HG02610 (cell line): ENCODE measurements around the gene LRRC47.

ENCODE experiments used
- ATAC-seq: cut with Tn5 transposase; IDR thresholded peaks from one replicate; pipeline ENCODE4 v1.9.1; 2021; ENCODE audit warnings: mild to moderate bottlenecking, moderate library complexity; ENCODE audit not compliant: unreplicated experiment

LRRC47 gene

GRCh38 chr1:3733883-3734589 lies 62.3 kb downstream of the LRRC47 start:
- no peak for ATAC-seq

GRCh38 chr1:3733094-3733882 lies 63.0 kb downstream of the LRRC47 start:
- ATAC-seq = no peak

- no peak for ATAC-seq
These were observed 63.7 kb downstream of the LRRC47 start for GRCh38 chr1:3732434-3733093.

GRCh38 chr1:3731583-3732433 lies 64.5 kb downstream of the LRRC47 start:
- ATAC-seq = no peak

- ATAC-seq = no peak
These were observed 65.6 kb downstream of the LRRC47 start for GRCh38 chr1:3730543-3731247.

GRCh38 chr1:3729594-3730542 lies 66.4 kb downstream of the LRRC47 start:
- no peak for ATAC-seq
